ENCODE measurements around the gene TMEM169.

Gene TMEM169

GRCh38 chr2:216090369-216090786 lies 8.7 kb downstream of the TMEM169 start (continued):
- TF ChIP-seq ZNF704 (tag by site-specific recombination; IDR thresholded peaks at IDR 0.05) (no peak), KLF17 (tag by site-specific recombination; IDR thresholded peaks at IDR 0.05) (no peak), ZFHX2 (tag by site-specific recombination; conservative IDR thresholded peaks at IDR 0.05) (no peak), ZNF274 (IDR thresholded peaks at IDR 0.05; ENCODE audit: low read length) (no peak), ZNF274 (tag by site-specific recombination; IDR thresholded peaks at IDR 0.05; ENCODE audit: borderline replicate concordance) (no peak), ZNF18 (tag by site-specific recombination; IDR thresholded peaks at IDR 0.05) (no peak), ZNF76 (tag by site-specific recombination; IDR thresholded peaks at IDR 0.05; ENCODE audit: borderline replicate concordance, low read depth) (no peak), ZNF837 (tag by site-specific recombination; IDR thresholded peaks at IDR 0.05) (no peak), ZNF239 (tag by site-specific recombination; IDR thresholded peaks at IDR 0.05) (no peak), ZNF488 (tag by site-specific recombination; IDR thresholded peaks at IDR 0.05) (no peak)

GRCh38 chr2:216092646-216093045 lies 10.9 kb downstream of the TMEM169 start:
- H3K36me3 ChIP-seq (ENCODE audit: control insufficient read depth in 2 of 2, insufficient read depth in 1 of 2, low read length in 2 of 2), result no peaks in the 10 kb centered on the region
- no peak overlapping the region for H3K27ac ChIP-seq (ENCODE audit: extremely low read depth, low read depth, low read length)
- H3K4me3 ChIP-seq (ENCODE audit: low read depth, low read length), result no peak overlapping the region
- POLR2A ChIA-PET, result interaction anchor here (0.7 kb wide), 1 partner anchor 414 kb away, joined by 3 read pairs; no protein-coding TSS in a partner anchor
- CTCF ChIA-PET, result interaction anchor here (1.3 kb wide), 1 partner anchor 16 kb away, joined by 4 read pairs; the partner anchor contains the start of gene XRCC5
- no peaks in the 10 kb centered on the region for H3K4me1 ChIP-seq (ENCODE audit: control insufficient read depth, insufficient read depth, low read length)
- H3K9me3 ChIP-seq (ENCODE audit: control insufficient read depth, insufficient read depth, low read depth, low read length), result no peaks in the 10 kb centered on the region
- TF ChIP-seq KLF9 (tag by site-specific recombination; IDR thresholded peaks at IDR 0.05; ENCODE audit: low read depth), result no peak
- no peak for TF ChIP-seq ZBTB10 (tag by site-specific recombination; IDR thresholded peaks at IDR 0.05)
- no peak for TF ChIP-seq HIC1 (tag by site-specific recombination; IDR thresholded peaks at IDR 0.05)
- TF ChIP-seq WT1 (tag by site-specific recombination; IDR thresholded peaks at IDR 0.05), result no peak
- TF ChIP-seq ZNF341 (tag by site-specific recombination; IDR thresholded peaks at IDR 0.05; ENCODE audit: low read depth), result no peak
- no peak for TF ChIP-seq ZNF449 (tag by site-specific recombination; IDR thresholded peaks at IDR 0.05)

Data from HEK293 (cell line).